PFSK-1 (cell line): Measurements from ENCODE around the gene RANBP17.

Experiments
- FOXP2 ChIP-seq: optimal IDR thresholded peaks from 2 replicates; pipeline ENCODE3; 2011; ENCODE audit warnings: borderline replicate concordance, control low read depth, inconsistent platforms; ENCODE audit not compliant: insufficient read depth; ENCODE audit errors: extremely low read length, extremely low read depth
- POLR2AphosphoS5 ChIP-seq: IDR thresholded peaks from 2 replicates; pipeline ENCODE4 v1.6.1; 2012; ENCODE audit warnings: low read depth, mild to moderate bottlenecking, control low read depth, low read length, moderate library complexity
- SIN3A ChIP-seq: IDR thresholded peaks from 2 replicates; pipeline ENCODE4 v1.6.1; 2012; ENCODE audit warnings: mild to moderate bottlenecking, low read length, moderate library complexity, borderline replicate concordance; ENCODE audit not compliant: insufficient read depth
- TAF1 ChIP-seq: IDR thresholded peaks from 2 replicates; pipeline ENCODE4 v1.6.1; 2012; ENCODE audit warnings: low read length, control low read depth, borderline replicate concordance; ENCODE audit not compliant: insufficient read depth
- TF ChIP-seq, protein P1 (sequence below), 2 experiments: IDR thresholded peaks; 2 replicates each; pipeline versions ENCODE4 v1.6.1 to v1.8.0; 2011 to 2012; ENCODE audit warnings: low read depth in 2 of 2, low read length in 2 of 2, control low read depth in 1 of 2, inconsistent platforms in 1 of 2, mild to moderate bottlenecking in 1 of 2, moderate library complexity in 1 of 2; ENCODE audit not compliant: insufficient read depth in 1 of 2

DNA sequence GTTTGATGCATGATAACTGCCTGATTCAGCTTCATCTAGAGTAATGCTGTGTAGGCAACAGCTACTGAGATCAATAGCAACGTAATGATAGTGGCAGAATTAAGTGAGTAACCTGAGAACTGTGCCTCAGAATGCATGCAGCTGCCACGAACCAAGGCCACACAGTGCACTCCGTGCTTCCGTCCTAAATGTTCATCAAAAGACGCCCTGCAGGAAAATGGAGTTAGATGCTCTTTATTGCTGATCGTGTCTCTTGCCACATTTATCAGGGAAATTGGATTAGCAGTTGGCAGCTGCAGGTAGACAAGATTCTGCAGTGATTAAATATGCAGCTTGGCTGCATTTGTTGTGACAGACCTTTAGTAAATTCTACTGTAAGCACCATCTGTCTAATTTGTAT is 339.5 kb downstream of the RANBP17 start:
- TF ChIP-seq, protein P1, sequence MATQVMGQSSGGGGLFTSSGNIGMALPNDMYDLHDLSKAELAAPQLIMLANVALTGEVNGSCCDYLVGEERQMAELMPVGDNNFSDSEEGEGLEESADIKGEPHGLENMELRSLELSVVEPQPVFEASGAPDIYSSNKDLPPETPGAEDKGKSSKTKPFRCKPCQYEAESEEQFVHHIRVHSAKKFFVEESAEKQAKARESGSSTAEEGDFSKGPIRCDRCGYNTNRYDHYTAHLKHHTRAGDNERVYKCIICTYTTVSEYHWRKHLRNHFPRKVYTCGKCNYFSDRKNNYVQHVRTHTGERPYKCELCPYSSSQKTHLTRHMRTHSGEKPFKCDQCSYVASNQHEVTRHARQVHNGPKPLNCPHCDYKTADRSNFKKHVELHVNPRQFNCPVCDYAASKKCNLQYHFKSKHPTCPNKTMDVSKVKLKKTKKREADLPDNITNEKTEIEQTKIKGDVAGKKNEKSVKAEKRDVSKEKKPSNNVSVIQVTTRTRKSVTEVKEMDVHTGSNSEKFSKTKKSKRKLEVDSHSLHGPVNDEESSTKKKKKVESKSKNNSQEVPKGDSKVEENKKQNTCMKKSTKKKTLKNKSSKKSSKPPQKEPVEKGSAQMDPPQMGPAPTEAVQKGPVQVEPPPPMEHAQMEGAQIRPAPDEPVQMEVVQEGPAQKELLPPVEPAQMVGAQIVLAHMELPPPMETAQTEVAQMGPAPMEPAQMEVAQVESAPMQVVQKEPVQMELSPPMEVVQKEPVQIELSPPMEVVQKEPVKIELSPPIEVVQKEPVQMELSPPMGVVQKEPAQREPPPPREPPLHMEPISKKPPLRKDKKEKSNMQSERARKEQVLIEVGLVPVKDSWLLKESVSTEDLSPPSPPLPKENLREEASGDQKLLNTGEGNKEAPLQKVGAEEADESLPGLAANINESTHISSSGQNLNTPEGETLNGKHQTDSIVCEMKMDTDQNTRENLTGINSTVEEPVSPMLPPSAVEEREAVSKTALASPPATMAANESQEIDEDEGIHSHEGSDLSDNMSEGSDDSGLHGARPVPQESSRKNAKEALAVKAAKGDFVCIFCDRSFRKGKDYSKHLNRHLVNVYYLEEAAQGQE (IDR thresholded peaks at IDR 0.05; ENCODE audit: insufficient read depth in 1 of 2, low read depth in 2 of 2, low read length in 2 of 2), result no peak
- TF ChIP-seq TAF1 (no peak), POLR2AphosphoS5 (no peak), FOXP2 (no peak), SIN3A (no peak)
